Tibial nerve (tissue), 4 donors: Measurements from ENCODE around the gene EPAS1. TPM values are rescaled to one million over a fixed set of nuclear protein-coding genes. Genes with fewer than 3 reads are reported as not detected.

Source experiments
- DNase-seq, 2 donors: peaks; one replicate each; pipeline ENCODE4 v3.0.0-alpha.2; 2019; ENCODE audit warnings: low spot score in 2 of 2
- H3K27ac ChIP-seq, 4 donors: fragments of 200-600 bp; sonication (generic) in 3 of 4; one replicate each; pipeline ENCODE4 v1.5.1; 2017 to 2019; ENCODE audit warnings: mild to moderate bottlenecking in 1 of 4
- H3K27me3 ChIP-seq, 2 donors: fragments of 200-600 bp; sonication (generic) in 1 of 2; one replicate each; pipeline versions ENCODE4 v1.5.1 to v1.6.0; 2017 to 2019
- H3K36me3 ChIP-seq, 3 donors: fragments of 200-600 bp; sonication (generic); one replicate each; pipeline ENCODE4 v1.5.1; 2018 to 2019
- H3K4me1 ChIP-seq, 4 donors: fragments of 200-600 bp; sonication (generic) in 3 of 4; one replicate each; pipeline ENCODE4 v1.5.1; 2017 to 2019
- H3K4me3 ChIP-seq, 4 donors: fragments of 200-600 bp; sonication (generic) in 3 of 4; one replicate each; pipeline ENCODE4 v1.5.1; 2017 to 2019; ENCODE audit warnings: mild to moderate bottlenecking in 1 of 4, moderate library complexity in 1 of 4
- H3K9me3 ChIP-seq, 4 donors: fragments of 200-600 bp; sonication (generic) in 3 of 4; one replicate each; pipeline ENCODE4 v1.5.1; 2017 to 2019
- CTCF ChIP-seq, 5 experiments: fragments of 200-600 bp in 3 of 5; fragments of 450-650 bp in 2 of 5; sonication (generic) in 3 of 5; IDR thresholded peaks; one replicate each; pipeline ENCODE4 v1.5.1; 2016 to 2019; ENCODE audit warnings: antibody characterized with exemption in 5 of 5, mild to moderate bottlenecking in 3 of 5, moderate library complexity in 2 of 5
- EP300 ChIP-seq, 2 donors: sonication (generic); formaldehyde crosslinking; IDR thresholded peaks; one replicate each; pipeline ENCODE4 v1.6.1; 2017; ENCODE audit warnings: antibody characterized with exemption in 2 of 2, mild to moderate bottlenecking in 1 of 2
- POLR2A ChIP-seq, 2 donors: fragments of 450-650 bp; IDR thresholded peaks; one replicate each; pipeline ENCODE4 v1.6.1; 2017; ENCODE audit warnings: antibody characterized with exemption in 2 of 2, mild to moderate bottlenecking in 2 of 2, moderate library complexity in 2 of 2
- WGBS, 2 donors: methylation state at CpG; one replicate each; pipeline ENCODE4 v1.1.5; 2018; 5-methylcytosine and 5-hydroxymethylcytosine counted together
- total RNA-seq, 4 donors: library from RNA; depleted of rRNA; stranded (reverse); fragments of >200 nt; gene quantifications; one replicate each; pipeline ENCODE4 v1.1.0, GENCODE V29; 2016

EPAS1 gene
- total RNA-seq, 4 donors from 2014 or later = 110 to 451 (median 231) TPM

GRCh38 chr2:46352621-46353020 lies 55.4 kb downstream of the EPAS1 start:
- H3K36me3 ChIP-seq = peaks cover 0 to 71% (median 0%) of the 10 kb centered on the region in 3 donors
- TF ChIP-seq POLR2A (IDR thresholded peaks at IDR 0.05) (no peak), EP300 (IDR thresholded peaks at IDR 0.05) (peak in 1 of 2 donors; percentile 43), CTCF (IDR thresholded peaks at IDR 0.05) (peak in 1 of 5 experiments; percentile 15)
- H3K4me1 ChIP-seq = peaks cover 0 to 12% (median 5%) of the 10 kb centered on the region in 4 donors
- DNase-seq = no peak
- H3K9me3 ChIP-seq = no peaks in the 10 kb centered on the region
- H3K27ac ChIP-seq = peak overlapping the region in 2 of 4 donors; percentile 36 to 46
- WGBS, 2 donors = 71 to 73% methylated on average over 7 of the region's 8 CpGs
- H3K27me3 ChIP-seq = no peaks in the 10 kb centered on the region
- H3K4me3 ChIP-seq = no peak overlapping the region

- Histone ChIP-seq H3K27me3 (no peaks in the 10 kb centered on the region), H3K4me1 (peaks cover 0 to 12% (median 5%) of the 10 kb centered on the region in 4 donors), H3K4me3 (no peak overlapping the region), H3K36me3 (peaks cover 0 to 72% (median 5%) of the 10 kb centered on the region in 3 donors), H3K9me3 (no peaks in the 10 kb centered on the region), H3K27ac (no peak overlapping the region)
- WGBS, 2 donors = 88 to 95% methylated on average over 6 of the region's 6 CpGs
- no peak for DNase-seq
- no peak for TF ChIP-seq POLR2A (IDR thresholded peaks at IDR 0.05)
- no peak for TF ChIP-seq CTCF (IDR thresholded peaks at IDR 0.05)
- TF ChIP-seq EP300 (IDR thresholded peaks at IDR 0.05) = no peak
These were observed 56.3 kb downstream of the EPAS1 start for GRCh38 chr2:46353509-46353908.

GRCh38 chr2:46355756-46356155 lies 58.5 kb downstream of the EPAS1 start:
- TF ChIP-seq CTCF (IDR thresholded peaks at IDR 0.05) = no peak
- TF ChIP-seq EP300 (IDR thresholded peaks at IDR 0.05) = no peak
- TF ChIP-seq POLR2A (IDR thresholded peaks at IDR 0.05) = no peak
- peaks cover 0 to 71% (median 5%) of the 10 kb centered on the region in 3 donors for H3K36me3 ChIP-seq
- WGBS, 2 donors = 91 to 93% methylated on average over 3 of the region's 3 CpGs
- H3K4me1 ChIP-seq = peaks cover 0 to 5% (median 4%) of the 10 kb centered on the region in 4 donors
- H3K27ac ChIP-seq = no peak overlapping the region
- DNase-seq = no peak
- H3K4me3 ChIP-seq = no peak overlapping the region
- H3K27me3 ChIP-seq = no peaks in the 10 kb centered on the region
- H3K9me3 ChIP-seq = no peaks in the 10 kb centered on the region

GRCh38 chr2:46356991-46357390 lies 59.8 kb downstream of the EPAS1 start:
- no peaks in the 10 kb centered on the region for H3K9me3 ChIP-seq
- H3K27me3 ChIP-seq = no peaks in the 10 kb centered on the region
- no peak for DNase-seq
- no peaks in the 10 kb centered on the region for H3K4me1 ChIP-seq
- 100% methylated on average over 1 of the region's 1 CpG for WGBS, 2 donors
- no peak for TF ChIP-seq CTCF (IDR thresholded peaks at IDR 0.05)
- TF ChIP-seq POLR2A (IDR thresholded peaks at IDR 0.05) = no peak
- H3K27ac ChIP-seq = no peak overlapping the region
- no peak overlapping the region for H3K4me3 ChIP-seq
- peaks cover 0 to 83% (median 5%) of the 10 kb centered on the region in 3 donors for H3K36me3 ChIP-seq

GRCh38 chr2:46358713-46359112 lies 61.5 kb downstream of the EPAS1 start:
- H3K4me1 ChIP-seq = no peaks in the 10 kb centered on the region
- H3K4me3 ChIP-seq = no peak overlapping the region
- H3K27me3 ChIP-seq = no peaks in the 10 kb centered on the region
- no peak for DNase-seq
- no peak overlapping the region for H3K27ac ChIP-seq
- peaks cover 0 to 90% (median 5%) of the 10 kb centered on the region in 3 donors for H3K36me3 ChIP-seq
- WGBS, 2 donors = 91 to 97% methylated on average over 6 of the region's 6 CpGs
- H3K9me3 ChIP-seq = no peaks in the 10 kb centered on the region
- TF ChIP-seq CTCF (IDR thresholded peaks at IDR 0.05) (no peak), EP300 (IDR thresholded peaks at IDR 0.05) (no peak), POLR2A (IDR thresholded peaks at IDR 0.05) (no peak)
